T-helper 1 cell treated with Interleukin-12 subunit alpha and Interleukin-12 subunit beta and Interleukin-4 antibody, amounts not matched to agents 30 μg/mL and 1 μg/mL, for 36 hours (primary cell): ENCODE results near the gene PRDM13.
"Not testable (repeated sequence)": the region's sequence is repeated elsewhere in the genome, so short reads cannot be mapped to it uniquely, and the experiment has no call there.

Experiments used
- H3K27ac Mint-ChIP-seq: one replicate; pipeline ENCODE4 v1.8.0; 2021; ENCODE audit warnings: mild to moderate bottlenecking, mixed read lengths
- H3K27me3 Mint-ChIP-seq: one replicate; pipeline ENCODE4 v1.8.0; 2021; ENCODE audit warnings: low read depth, mixed read lengths
- H3K36me3 Mint-ChIP-seq: one replicate; pipeline ENCODE4 v1.8.0; 2021; ENCODE audit warnings: low read depth, mixed read lengths
- H3K4me1 Mint-ChIP-seq: one replicate; pipeline ENCODE4 v1.8.0; 2021; ENCODE audit warnings: low read depth, mixed read lengths
- H3K4me3 Mint-ChIP-seq: one replicate; pipeline ENCODE4 v1.8.0; 2021; ENCODE audit warnings: mild to moderate bottlenecking, moderate library complexity, mixed read lengths
- H3K9me3 Mint-ChIP-seq: one replicate; pipeline ENCODE4 v1.8.0; 2021; ENCODE audit warnings: mixed read lengths

The PRDM13 gene

DNA sequence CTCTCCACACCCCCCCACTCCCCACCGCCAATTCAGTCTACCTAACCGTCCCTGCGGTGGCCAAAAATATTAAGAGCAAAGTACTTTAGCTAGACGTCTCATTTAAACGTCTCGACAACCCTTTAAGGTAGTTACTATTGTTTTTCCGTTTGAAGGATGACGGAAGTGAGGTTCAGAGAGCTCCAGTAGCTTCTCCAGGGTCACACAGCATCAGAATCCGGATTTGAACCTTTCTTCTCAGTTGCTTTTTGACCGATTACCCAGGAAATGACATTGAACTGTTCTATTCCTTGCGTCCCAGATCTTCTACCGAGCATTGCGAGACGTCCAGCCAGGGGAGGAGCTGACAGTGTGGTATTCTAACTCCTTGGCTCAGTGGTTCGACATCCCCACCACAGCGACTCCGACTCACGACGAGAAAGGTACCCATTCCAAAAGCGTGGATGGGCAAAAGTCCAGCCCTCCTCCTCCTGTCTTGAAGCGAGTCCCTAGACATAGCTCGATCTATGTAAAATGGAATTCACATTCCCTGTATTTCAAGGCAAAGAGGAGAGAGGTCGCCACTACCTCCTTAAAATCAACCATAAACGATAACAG lies 2.4 kb downstream of the PRDM13 start:
- Mint-ChIP-seq H3K27ac (peak overlapping the region; percentile 67), H3K36me3 (peaks cover 6% of the 10 kb centered on the region), H3K27me3 (peaks cover 84% of the 10 kb centered on the region), H3K9me3 (peaks cover 20% of the 10 kb centered on the region), H3K4me1 (peaks cover 37% of the 10 kb centered on the region), H3K4me3 (no peak overlapping the region)

DNA sequence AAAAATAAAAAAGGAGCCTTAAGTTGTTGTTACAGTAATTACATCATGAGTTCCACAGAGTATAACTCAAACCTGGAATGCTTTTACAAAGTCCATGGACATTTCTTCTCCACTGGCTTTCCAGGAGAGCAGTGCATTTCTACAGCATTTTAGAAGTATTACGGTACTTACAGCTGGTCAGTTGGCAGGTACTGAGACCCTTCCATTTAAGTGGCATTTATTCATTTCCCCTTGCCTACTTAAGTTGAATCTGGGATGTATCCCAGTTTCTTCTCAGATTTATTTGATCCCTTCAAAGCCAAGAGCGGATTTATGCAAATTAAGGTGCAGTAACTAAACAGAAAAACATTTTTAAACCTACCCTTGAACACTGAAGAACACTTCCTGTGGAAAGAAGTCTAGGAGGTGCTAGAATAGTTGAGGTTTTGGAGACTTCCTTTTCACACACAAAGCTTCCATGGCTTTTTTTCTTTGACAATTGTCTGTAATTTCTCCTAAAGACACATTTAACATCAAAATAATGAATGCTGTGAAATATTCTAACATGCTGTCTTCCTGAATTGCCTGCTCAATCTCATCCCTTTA lies 3.4 kb downstream of the PRDM13 start:
- Mint-ChIP-seq H3K36me3 (peaks cover 6% of the 10 kb centered on the region), H3K27me3 (peaks cover 82% of the 10 kb centered on the region), H3K9me3 (peaks cover 20% of the 10 kb centered on the region), H3K27ac (peak overlapping the region; percentile 74), H3K4me3 (no peak overlapping the region), H3K4me1 (peaks cover 33% of the 10 kb centered on the region)

DNA sequence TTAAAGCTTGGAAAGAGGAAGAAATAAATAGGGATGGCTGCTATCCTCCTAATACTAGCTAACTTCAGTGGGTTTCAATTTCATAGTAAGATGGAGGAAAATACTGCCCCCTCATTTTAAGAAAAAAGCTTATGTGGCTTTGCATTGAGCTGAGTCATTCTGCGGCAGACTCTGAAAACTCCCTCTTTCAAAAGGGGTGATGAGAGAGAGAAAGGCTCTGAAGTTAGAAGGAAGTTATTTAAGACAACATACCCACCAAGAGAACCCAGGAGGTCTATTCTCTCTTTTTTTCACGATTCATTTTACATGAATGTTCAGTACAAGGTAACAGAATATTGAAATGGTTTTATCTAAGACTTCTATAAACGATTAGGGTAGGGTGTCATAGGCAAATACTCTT lies 4.5 kb downstream of the PRDM13 start:
- Mint-ChIP-seq H3K27ac (no peak overlapping the region), H3K9me3 (peaks cover 19% of the 10 kb centered on the region), H3K4me3 (no peak overlapping the region), H3K4me1 (peaks cover 33% of the 10 kb centered on the region), H3K27me3 (peaks cover 82% of the 10 kb centered on the region), H3K36me3 (peaks cover 5% of the 10 kb centered on the region)

DNA sequence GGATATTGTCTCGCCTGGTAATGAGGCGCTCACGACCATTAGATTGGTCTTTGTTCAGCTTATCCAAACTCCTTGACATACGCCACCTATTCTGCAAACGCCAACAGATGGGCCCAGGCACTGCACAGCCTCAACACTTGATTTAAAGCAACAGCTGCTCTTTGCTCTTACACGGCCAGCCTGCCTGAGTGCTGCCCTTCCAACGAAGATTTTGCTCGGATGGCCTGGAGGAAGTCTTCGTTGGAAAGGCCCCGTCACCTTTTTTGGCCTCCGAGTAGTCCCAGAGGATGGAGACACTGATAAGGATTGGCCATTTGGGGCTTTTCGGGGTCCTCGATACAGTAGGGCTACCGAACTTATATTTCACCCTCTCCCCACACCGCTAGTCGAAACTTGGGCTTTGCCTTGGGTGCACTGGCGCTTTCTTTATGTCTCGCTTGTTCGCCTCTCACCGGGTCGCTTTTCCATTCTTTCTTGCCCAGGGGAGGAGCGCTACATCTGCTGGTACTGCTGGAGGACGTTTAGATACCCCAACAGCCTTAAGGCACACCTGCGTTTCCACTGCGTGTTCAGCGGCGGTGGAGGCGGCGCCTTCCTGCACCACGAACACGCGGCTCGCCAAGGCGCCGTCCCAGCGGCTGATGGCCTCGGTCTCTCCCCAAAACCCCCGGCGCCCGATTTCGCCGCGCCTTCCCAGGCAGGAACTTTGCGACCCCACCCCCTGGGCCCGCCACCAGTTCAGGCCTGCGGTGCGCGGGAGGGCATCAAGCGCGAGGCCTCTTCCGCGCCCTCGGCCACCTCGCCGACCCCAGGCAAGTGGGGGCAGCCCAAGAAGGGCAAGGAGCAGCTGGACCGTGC lies 6.1 kb downstream of the PRDM13 start:
- H3K4me3 Mint-ChIP-seq: no peak overlapping the region

DNA sequence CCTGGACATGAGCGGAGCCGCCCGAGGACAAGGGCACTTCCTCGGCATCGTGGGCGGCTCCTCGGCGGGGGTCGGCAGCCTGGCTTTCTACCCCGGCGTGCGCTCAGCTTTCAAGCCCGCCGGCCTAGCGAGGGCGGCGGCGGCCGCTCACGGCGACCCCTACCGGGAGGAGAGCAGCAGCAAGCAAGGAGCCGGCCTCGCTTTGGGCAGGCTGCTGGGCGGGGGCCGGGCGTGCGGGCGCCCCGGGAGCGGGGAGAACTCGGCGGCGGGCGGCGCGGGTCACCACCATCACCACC lies 6.7 kb downstream of the PRDM13 start:
- peaks cover 14% of the 10 kb centered on the region for H3K9me3 Mint-ChIP-seq
- H3K27ac Mint-ChIP-seq: no peak overlapping the region
- peaks cover 83% of the 10 kb centered on the region for H3K27me3 Mint-ChIP-seq
- H3K4me1 Mint-ChIP-seq: peaks cover 29% of the 10 kb centered on the region
- no peak overlapping the region for H3K4me3 Mint-ChIP-seq
- peaks cover 4% of the 10 kb centered on the region for H3K36me3 Mint-ChIP-seq

More for the DNA sequence above, 6.1 kb downstream of the PRDM13 start:
- Mint-ChIP-seq H3K36me3 (peaks cover 4% of the 10 kb centered on the region), H3K27ac (no peak overlapping the region), H3K4me1 (peaks cover 33% of the 10 kb centered on the region), H3K27me3 (peaks cover 83% of the 10 kb centered on the region), H3K9me3 (peaks cover 17% of the 10 kb centered on the region)

DNA sequence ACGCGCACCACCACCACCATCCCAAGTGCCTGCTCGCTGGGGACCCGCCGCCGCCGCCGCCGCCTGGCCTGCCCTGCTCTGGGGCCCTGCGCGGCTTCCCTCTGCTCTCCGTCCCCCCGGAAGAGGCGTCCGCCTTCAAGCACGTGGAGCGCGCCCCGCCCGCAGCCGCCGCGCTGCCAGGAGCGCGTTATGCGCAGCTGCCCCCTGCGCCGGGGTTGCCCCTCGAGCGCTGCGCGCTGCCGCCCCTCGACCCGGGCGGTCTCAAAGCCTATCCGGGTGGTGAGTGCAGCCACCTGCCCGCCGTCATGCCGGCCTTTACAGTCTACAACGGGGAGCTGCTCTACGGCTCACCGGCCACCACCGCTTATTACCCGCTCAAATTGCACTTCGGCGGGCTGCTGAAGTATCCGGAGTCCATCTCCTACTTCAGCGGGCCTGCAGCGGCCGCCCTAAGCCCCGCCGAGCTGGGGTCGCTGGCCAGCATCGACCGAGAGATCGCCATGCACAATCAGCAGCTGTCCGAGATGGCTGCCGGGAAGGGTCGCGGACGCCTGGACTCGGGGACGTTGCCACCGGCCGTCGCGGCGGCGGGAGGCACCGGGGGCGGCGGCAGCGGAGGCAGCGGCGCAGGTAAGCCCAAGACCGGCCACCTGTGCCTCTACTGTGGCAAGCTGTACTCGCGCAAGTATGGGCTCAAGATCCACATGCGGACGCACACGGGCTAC lies 7.2 kb downstream of the PRDM13 start:
- Mint-ChIP-seq H3K27ac (no peak overlapping the region), H3K27me3 (peaks cover 82% of the 10 kb centered on the region), H3K9me3 (peaks cover 9% of the 10 kb centered on the region), H3K36me3 (peaks cover 4% of the 10 kb centered on the region), H3K4me1 (peaks cover 27% of the 10 kb centered on the region), H3K4me3 (peak overlapping the region; percentile 62)

DNA sequence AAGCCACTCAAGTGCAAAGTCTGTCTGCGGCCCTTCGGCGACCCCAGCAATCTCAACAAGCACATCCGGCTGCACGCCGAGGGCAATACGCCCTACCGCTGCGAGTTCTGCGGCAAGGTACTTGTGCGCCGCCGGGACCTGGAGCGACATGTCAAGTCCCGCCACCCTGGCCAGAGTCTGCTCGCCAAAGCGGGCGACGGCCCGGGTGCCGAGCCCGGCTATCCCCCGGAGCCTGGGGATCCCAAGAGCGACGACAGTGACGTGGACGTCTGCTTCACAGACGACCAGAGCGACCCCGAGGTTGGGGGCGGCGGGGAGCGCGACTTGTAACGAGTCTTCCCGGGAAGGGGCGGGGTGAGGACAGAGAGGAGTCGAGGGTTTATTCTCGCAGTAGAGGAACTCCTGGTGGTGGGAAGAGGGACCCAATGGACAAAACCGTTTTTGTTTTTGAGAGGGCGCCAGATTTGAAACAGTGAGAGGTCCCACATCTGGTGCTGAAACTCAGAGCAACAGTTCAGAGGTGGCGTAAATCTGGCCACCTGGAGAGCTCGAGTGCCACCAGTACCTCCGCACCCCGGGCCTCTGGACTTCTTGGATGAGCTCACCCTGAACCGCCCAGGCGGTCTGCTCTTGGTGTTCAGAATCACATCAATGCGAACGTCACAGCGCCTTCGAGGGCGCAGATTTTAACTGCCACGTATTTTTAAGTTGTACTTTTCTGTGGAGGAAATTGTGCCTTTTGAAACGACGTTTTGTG lies 8.0 kb downstream of the PRDM13 start:
- Mint-ChIP-seq H3K4me1 (peaks cover 23% of the 10 kb centered on the region), H3K9me3 (peaks cover 4% of the 10 kb centered on the region), H3K27me3 (peaks cover 83% of the 10 kb centered on the region), H3K4me3 (peak overlapping the region; percentile 62), H3K36me3 (no peaks in the 10 kb centered on the region), H3K27ac (peak overlapping the region; percentile 41)

DNA sequence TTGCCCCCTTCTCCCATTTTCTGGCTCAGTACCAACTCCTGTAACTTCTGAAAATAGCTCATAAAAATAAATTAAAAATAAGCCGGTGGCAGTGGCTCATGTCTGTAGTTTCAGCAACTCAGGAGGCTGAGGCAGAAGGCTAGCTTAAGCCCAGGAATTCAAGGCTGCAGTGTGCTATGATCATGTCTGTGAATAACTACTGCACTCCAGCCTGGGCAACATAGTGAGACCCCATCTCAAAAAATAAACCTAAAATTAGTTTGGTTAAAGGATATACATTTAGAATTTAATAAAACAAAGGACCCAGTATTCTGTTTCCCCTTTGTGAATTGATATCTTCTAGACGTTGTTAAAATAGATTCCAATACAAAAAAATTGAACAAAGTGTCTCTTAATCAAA lies 10.5 kb downstream of the PRDM13 start:
- no peaks in the 10 kb centered on the region for H3K9me3 Mint-ChIP-seq
- H3K36me3 Mint-ChIP-seq: no peaks in the 10 kb centered on the region
- H3K27ac Mint-ChIP-seq: no peak overlapping the region
- H3K4me1 Mint-ChIP-seq: peaks cover 4% of the 10 kb centered on the region
- peaks cover 84% of the 10 kb centered on the region for H3K27me3 Mint-ChIP-seq
- H3K4me3 Mint-ChIP-seq: no peak overlapping the region

DNA sequence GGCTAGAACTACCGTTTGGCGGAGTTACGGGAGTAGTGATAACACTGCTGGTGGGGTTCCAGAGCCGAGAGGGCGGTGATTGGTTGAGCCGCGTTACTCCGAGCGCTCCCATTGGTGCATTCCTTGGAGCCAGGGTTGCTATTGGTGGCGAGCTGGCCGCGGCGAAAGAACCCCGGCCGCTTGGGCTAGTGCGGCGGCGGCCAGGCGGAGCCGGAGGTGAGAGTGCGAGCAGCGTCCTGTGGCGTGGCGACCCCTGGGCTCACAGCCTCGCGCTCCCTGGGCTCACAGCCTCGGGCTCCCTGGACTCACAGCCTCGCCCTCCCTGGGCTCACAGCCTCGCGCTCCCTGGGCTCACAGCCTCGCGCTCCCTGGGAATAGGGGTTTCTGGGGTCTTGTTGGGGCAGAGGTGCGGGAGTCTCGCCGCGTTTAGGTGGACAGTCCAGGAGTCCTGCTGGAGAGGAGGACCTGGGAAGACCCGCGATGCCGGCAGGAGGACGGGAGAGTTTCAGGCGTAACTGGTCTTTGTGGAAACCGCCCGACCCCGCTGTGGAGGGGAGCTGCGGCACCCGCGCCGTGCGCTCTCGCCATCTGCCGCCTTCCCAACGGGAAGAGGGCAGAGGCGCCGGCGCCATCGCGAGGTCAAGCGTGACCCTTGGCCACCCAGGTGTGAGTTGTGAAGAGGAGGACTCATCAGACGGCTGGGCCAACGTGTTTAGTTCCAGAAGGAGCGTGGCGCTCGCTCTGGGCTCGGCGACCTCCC lies 12.2 kb downstream of the PRDM13 start:
- no peak overlapping the region for H3K4me3 Mint-ChIP-seq
- peaks cover 89% of the 10 kb centered on the region for H3K27me3 Mint-ChIP-seq

DNA sequence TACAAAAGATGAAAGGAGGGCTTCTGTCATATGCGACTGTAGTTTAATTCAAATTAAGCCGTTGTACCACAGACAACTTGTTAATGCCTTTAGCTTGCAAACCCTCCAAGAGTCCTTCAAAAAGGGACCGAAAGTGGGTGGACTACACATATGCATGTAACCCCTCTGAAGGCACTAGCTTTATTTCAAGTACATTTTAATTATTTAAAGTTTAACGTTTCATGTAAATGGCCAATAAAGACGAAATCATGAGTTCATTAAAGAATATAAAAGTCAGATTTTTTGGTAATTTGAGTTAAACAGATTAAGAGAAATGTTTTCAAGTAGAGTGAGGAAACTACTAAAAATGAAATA lies 12.8 kb downstream of the PRDM13 start:
- no peak overlapping the region for H3K4me3 Mint-ChIP-seq
- no peak overlapping the region for H3K27ac Mint-ChIP-seq
- H3K9me3 Mint-ChIP-seq: no peaks in the 10 kb centered on the region
- no peaks in the 10 kb centered on the region for H3K36me3 Mint-ChIP-seq
- peaks cover 93% of the 10 kb centered on the region for H3K27me3 Mint-ChIP-seq
- peaks cover 4% of the 10 kb centered on the region for H3K4me1 Mint-ChIP-seq

More for the DNA sequence above, 12.2 kb downstream of the PRDM13 start:
- H3K9me3 Mint-ChIP-seq: no peaks in the 10 kb centered on the region
- H3K36me3 Mint-ChIP-seq: no peaks in the 10 kb centered on the region
- no peak overlapping the region for H3K27ac Mint-ChIP-seq
- H3K4me1 Mint-ChIP-seq: peaks cover 4% of the 10 kb centered on the region

DNA sequence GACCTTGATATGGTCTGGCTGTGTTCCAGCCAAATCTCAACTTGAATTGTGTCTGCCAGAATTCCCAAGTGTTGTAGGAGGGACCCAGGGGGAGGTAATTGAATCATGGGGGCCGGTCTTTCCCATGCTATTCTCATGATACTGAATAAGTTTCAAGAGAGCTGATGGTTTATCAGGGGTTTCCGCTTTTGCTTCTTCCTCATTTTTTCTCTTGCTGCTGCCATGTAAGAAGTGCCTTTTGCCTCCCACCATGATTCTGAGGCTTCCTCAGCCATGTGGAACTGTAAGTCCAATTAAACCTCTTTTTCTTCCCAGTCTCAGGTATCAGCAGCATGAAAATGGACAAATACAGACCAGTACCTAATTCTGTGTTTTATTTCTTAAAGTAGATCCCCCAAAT lies 15.4 kb downstream of the PRDM13 start:
- H3K27ac Mint-ChIP-seq, H3K9me3 Mint-ChIP-seq, H3K4me3 Mint-ChIP-seq, H3K36me3 Mint-ChIP-seq, H3K4me1 Mint-ChIP-seq: not testable (repeated sequence)
- peaks cover 77% of the 10 kb centered on the region for H3K27me3 Mint-ChIP-seq

DNA sequence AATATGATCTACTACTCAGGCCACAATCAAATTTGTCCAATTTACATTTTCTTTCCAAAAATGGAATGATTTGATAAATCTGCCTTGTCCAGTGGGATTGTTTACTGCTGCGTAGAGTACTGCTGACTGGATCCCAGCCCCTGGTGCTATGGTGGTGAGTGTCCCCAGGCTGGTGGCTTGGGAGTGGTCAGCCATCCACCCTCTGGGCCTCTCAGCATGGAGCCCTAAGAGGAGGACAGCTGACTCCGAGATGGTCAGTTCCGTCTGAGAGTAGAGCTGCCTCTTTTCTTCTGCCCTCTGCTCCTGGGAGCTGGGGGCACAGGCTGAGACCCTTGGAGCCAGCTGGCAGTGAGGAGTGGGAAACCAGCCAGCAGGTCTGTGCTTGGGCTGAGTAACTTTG lies 22.7 kb downstream of the PRDM13 start:
- no peak overlapping the region for H3K4me3 Mint-ChIP-seq
- no peaks in the 10 kb centered on the region for H3K9me3 Mint-ChIP-seq
- H3K27me3 Mint-ChIP-seq: peaks cover 28% of the 10 kb centered on the region

DNA sequence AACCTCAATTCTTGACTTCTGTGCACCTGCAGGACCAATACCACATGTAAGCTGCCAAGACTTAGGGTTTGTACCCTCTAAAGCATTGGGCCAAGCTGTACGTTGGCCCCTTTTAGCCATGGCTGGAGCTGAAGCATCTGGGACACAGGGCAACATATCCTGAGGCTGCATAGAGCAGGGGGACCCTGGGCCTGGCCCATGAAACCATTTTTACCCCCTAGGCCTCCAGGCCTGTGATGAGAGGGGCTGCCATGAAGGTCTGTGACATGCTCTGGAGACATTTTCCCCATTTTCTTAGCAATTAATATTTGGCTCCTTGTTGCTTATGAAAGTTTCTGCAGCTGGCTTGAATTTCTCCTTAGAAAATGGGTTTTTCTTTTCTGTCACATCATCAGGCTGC lies 31.0 kb downstream of the PRDM13 start:
- Mint-ChIP-seq H3K4me3 (no peak overlapping the region), H3K4me1 (no peaks in the 10 kb centered on the region), H3K27ac (no peak overlapping the region), H3K27me3 (peaks cover 16% of the 10 kb centered on the region), H3K36me3 (peaks cover 1% of the 10 kb centered on the region), H3K9me3 (peaks cover 9% of the 10 kb centered on the region)

More for the DNA sequence above, 22.7 kb downstream of the PRDM13 start:
- no peaks in the 10 kb centered on the region for H3K36me3 Mint-ChIP-seq
- no peaks in the 10 kb centered on the region for H3K4me1 Mint-ChIP-seq
- H3K27ac Mint-ChIP-seq: no peak overlapping the region

DNA sequence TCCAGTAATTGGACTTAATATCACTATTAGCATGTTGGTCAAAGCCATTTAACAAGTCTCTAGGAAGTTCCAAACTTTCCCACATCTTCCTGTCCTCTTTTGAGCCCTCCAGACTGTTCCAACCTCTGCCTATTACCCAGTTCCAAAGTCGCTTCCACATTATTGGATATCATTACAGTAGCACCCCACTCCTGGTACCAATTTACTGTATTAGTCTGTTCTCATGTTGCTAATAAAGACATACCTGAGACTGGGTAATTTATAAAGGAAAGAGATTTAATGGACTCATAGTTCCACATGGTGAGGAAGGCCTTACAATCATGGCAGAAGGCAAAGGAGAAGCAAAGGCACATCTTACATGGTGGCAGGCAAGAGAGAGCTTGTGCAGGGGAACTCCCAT lies 31.7 kb downstream of the PRDM13 start:
- H3K27ac Mint-ChIP-seq, H3K4me1 Mint-ChIP-seq, H3K36me3 Mint-ChIP-seq, H3K9me3 Mint-ChIP-seq, H3K4me3 Mint-ChIP-seq: not testable (repeated sequence)
- H3K27me3 Mint-ChIP-seq: peaks cover 19% of the 10 kb centered on the region
